ENCODE measurements around the gene STARD7. TPM values are rescaled to one million over a fixed set of nuclear protein-coding genes. Genes with fewer than 3 reads are reported as not detected.
"Not testable (repeated sequence)": the region's sequence is repeated elsewhere in the genome, so short reads cannot be mapped to it uniquely, and the experiment has no call there.

Gene STARD7
- total RNA-seq, 4 donors from 2014 or later = 69.4 to 92.4 (median 76.8) TPM

DNA sequence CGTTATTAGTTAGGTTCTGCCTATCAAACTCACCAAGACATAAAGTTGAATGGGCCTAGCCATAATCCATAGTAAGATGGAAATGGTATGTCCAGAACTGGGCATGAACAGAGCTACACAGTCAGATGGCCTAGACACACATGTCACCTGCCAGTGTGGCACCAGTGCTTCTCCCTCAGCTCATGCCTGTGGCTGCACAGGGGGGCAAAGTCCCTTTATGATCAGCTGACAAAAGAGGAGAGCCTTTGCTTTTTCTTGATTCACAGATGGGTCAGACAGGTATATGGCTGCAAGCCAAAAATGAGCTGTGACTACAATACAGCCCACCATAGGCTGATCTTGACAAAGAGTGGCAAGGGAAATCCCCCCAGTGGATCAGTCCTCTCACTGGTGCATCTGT lies 28.3 kb upstream of the STARD7 start:
- Histone ChIP-seq H3K4me3 (no peak overlapping the region), H3K27me3 (no peaks in the 10 kb centered on the region), H3K36me3 (no peaks in the 10 kb centered on the region), H3K9me3 (no peaks in the 10 kb centered on the region), H3K4me1 (peaks cover 16% of the 10 kb centered on the region), H3K27ac (no peak overlapping the region)
- TF ChIP-seq POLR2A (IDR thresholded peaks at IDR 0.05) (no peak), CTCF (IDR thresholded peaks at IDR 0.05) (no peak), EP300 (IDR thresholded peaks at IDR 0.05) (no peak), POLR2AphosphoS5 (IDR thresholded peaks at IDR 0.05) (no peak)
- no peak for DNase-seq (ENCODE audit: low spot score in 2 of 2)
- WGBS = 100% methylated on average over 1 of the region's 1 CpG

GRCh38 chr2:96233880-96234316 lies 25.3 kb upstream of the STARD7 start:
- H3K4me1 ChIP-seq = no peaks in the 10 kb centered on the region
- WGBS = 70% methylated on average over 4 of the region's 4 CpGs

DNA sequence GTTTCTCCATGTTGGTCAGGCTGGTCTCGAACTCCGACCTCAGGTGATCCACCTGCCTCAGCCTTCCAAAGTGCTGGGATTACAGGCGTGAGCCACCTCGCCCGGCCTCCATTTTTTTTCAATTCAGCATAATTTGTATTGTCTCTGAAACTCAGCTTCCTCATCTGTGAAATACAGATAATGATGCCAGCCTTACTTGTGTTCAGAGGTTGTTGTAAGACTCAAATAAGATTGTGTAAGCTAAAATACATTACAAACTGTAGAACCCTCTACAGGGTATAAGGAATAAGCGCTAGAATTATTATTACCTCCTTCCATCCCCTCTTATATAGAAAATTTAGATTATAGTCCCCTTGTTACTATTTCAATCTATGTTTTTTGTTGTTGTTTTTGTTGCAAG lies 24.8 kb upstream of the STARD7 start:
- 92% methylated on average over 6 of the region's 6 CpGs for WGBS
- no peak overlapping the region for H3K27ac ChIP-seq
- no peak for DNase-seq (ENCODE audit: low spot score in 2 of 2)
- no peaks in the 10 kb centered on the region for H3K36me3 ChIP-seq
- no peak overlapping the region for H3K4me3 ChIP-seq
- no peaks in the 10 kb centered on the region for H3K9me3 ChIP-seq
- no peaks in the 10 kb centered on the region for H3K4me1 ChIP-seq
- no peaks in the 10 kb centered on the region for H3K27me3 ChIP-seq
- no peak for TF ChIP-seq POLR2AphosphoS5 (IDR thresholded peaks at IDR 0.05)
- no peak for TF ChIP-seq POLR2A (IDR thresholded peaks at IDR 0.05)
- TF ChIP-seq EP300 (IDR thresholded peaks at IDR 0.05) = no peak
- TF ChIP-seq CTCF (IDR thresholded peaks at IDR 0.05) = no peak

More at GRCh38 chr2:96233880-96234316, 25.3 kb upstream of the STARD7 start:
- H3K36me3 ChIP-seq = no peaks in the 10 kb centered on the region
- no peaks in the 10 kb centered on the region for H3K27me3 ChIP-seq
- no peaks in the 10 kb centered on the region for H3K9me3 ChIP-seq
- H3K27ac ChIP-seq = no peak overlapping the region
- no peak for DNase-seq (ENCODE audit: low spot score in 2 of 2)
- no peak for TF ChIP-seq POLR2A (IDR thresholded peaks at IDR 0.05)
- no peak overlapping the region for H3K4me3 ChIP-seq

DNA sequence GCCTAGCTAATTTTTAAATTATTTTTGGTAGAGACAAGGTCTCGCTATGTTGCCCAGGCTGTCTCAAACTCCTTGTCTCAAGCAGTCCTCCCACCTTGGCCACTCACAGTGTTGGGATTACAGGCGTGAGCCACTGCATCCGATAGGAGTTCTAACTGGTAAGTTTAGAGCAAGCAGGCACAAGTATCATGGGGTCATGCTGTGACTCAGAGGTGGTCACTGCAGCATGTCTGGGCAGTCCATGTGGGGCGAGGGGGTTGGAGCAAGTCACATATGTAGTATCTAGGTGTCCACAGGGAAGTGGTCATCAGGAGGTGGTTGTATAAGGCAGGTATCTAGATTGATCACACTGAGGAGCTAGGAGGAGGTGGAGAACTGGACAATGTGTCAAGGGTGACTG lies 22.7 kb upstream of the STARD7 start:
- TF ChIP-seq POLR2AphosphoS5 (IDR thresholded peaks at IDR 0.05) = no peak
- no peak for TF ChIP-seq CTCF (IDR thresholded peaks at IDR 0.05)
- TF ChIP-seq EP300 (IDR thresholded peaks at IDR 0.05) = no peak
- TF ChIP-seq POLR2A (IDR thresholded peaks at IDR 0.05) = no peak
- Histone ChIP-seq H3K27me3 (no peaks in the 10 kb centered on the region), H3K27ac (no peak overlapping the region), H3K36me3 (no peaks in the 10 kb centered on the region), H3K4me1 (no peaks in the 10 kb centered on the region), H3K4me3 (no peak overlapping the region), H3K9me3 (no peaks in the 10 kb centered on the region)
- 98% methylated on average over 4 of the region's 4 CpGs for WGBS
- DNase-seq (ENCODE audit: low spot score in 2 of 2) = no peak

- Histone ChIP-seq H3K36me3 (no peaks in the 10 kb centered on the region), H3K9me3 (no peaks in the 10 kb centered on the region), H3K4me1 (no peaks in the 10 kb centered on the region), H3K27me3 (no peaks in the 10 kb centered on the region), H3K4me3 (no peak overlapping the region), H3K27ac (no peak overlapping the region)
- no peak for DNase-seq (ENCODE audit: low spot score in 2 of 2)
- 64% methylated on average over 3 of the region's 3 CpGs for WGBS
- no peak for TF ChIP-seq EP300 (IDR thresholded peaks at IDR 0.05)
- no peak for TF ChIP-seq POLR2A (IDR thresholded peaks at IDR 0.05)
- TF ChIP-seq POLR2AphosphoS5 (IDR thresholded peaks at IDR 0.05) = no peak
- no peak for TF ChIP-seq CTCF (IDR thresholded peaks at IDR 0.05)
Observed at GRCh38 chr2:96225016-96225533, 16.4 kb upstream of the STARD7 start.

DNA sequence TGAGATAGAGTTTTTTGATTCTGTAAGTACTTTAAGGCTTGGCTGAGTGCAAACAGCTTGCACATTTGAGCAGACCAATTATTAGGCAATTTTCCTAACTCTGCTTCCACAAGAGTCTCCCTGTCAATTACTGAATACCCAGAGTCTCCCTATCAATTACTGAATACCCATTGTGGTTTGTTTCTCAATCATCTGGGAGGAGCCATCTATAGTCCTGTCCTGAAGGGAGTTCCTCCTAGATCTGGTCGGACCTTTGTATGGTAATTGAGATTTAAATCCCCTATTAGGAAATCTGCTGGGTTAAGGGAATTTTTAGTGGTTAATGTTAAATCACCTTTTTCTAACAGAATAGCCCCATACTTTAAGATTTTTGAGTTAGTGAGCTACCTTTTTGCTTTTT lies 12.5 kb upstream of the STARD7 start:
- H3K4me3 ChIP-seq; H3K4me1 ChIP-seq; DNase-seq (ENCODE audit: low spot score in 2 of 2); H3K9me3 ChIP-seq; H3K27me3 ChIP-seq; H3K27ac ChIP-seq; H3K36me3 ChIP-seq: not testable (repeated sequence)
- 69% methylated on average over 1 of the region's 1 CpG for WGBS

- WGBS = 77% methylated on average over 4 of the region's 4 CpGs
Observed at GRCh38 chr2:96219959-96220358, 11.3 kb upstream of the STARD7 start.

More at GRCh38 chr2:96219959-96220358, 11.3 kb upstream of the STARD7 start:
- H3K4me1 ChIP-seq; H3K27ac ChIP-seq; H3K27me3 ChIP-seq; H3K36me3 ChIP-seq; H3K9me3 ChIP-seq; H3K4me3 ChIP-seq; DNase-seq (ENCODE audit: low spot score in 2 of 2): not testable (repeated sequence)
